GM12875 (cell line): ENCODE results near the gene ZFHX3.

ENCODE experiments used
- H3K4me3 ChIP-seq: one replicate; pipeline ENCODE4 v1.5.1; 2011; ENCODE audit warnings: low read depth, low read length, control low read depth
- CTCF ChIP-seq: IDR thresholded peaks from 2 replicates; pipeline ENCODE4 v1.5.1; 2011; ENCODE audit warnings: low read depth, mild to moderate bottlenecking, control low read depth, inconsistent platforms, low read length, moderate library complexity, borderline replicate concordance; ENCODE audit not compliant: insufficient read depth

ZFHX3 gene

GRCh38 chr16:72942021-72942420 is 105.9 kb downstream of the ZFHX3 start:
- no peak for TF ChIP-seq CTCF
- no peak overlapping the region for H3K4me3 ChIP-seq

GRCh38 chr16:72940886-72941285 is 107.0 kb downstream of the ZFHX3 start:
- TF ChIP-seq CTCF = no peak
- H3K4me3 ChIP-seq = no peak overlapping the region

GRCh38 chr16:72939247-72939646 is 108.7 kb downstream of the ZFHX3 start:
- no peak overlapping the region for H3K4me3 ChIP-seq
- no peak for TF ChIP-seq CTCF

GRCh38 chr16:72938795-72939164 is 109.1 kb downstream of the ZFHX3 start:
- H3K4me3 ChIP-seq = no peak overlapping the region
- TF ChIP-seq CTCF = no peak

- TF ChIP-seq CTCF = no peak
- H3K4me3 ChIP-seq = no peak overlapping the region
Measured at GRCh38 chr16:72937916-72938794, 109.8 kb downstream of the ZFHX3 start.

- no peak for TF ChIP-seq CTCF
- no peak overlapping the region for H3K4me3 ChIP-seq
Measured at GRCh38 chr16:72937360-72937759, 110.6 kb downstream of the ZFHX3 start.

GRCh38 chr16:72936408-72936807 is 111.5 kb downstream of the ZFHX3 start:
- H3K4me3 ChIP-seq = no peak overlapping the region
- TF ChIP-seq CTCF = no peak
